Ecto neural progenitor cell (in vitro differentiated cells): ENCODE measurements around the gene CCDC188.

Source experiments
- DNase-seq: peaks from one replicate; pipeline ENCODE4 v3.0.0-alpha.2; 2018; ENCODE audit warnings: low spot score

Gene CCDC188

GRCh38 chr22:20184501-20185165 is 33.8 kb upstream of the CCDC188 start:
- no peak for DNase-seq

GRCh38 chr22:20183823-20184222 is 33.0 kb upstream of the CCDC188 start:
- DNase-seq: no peak

GRCh38 chr22:20183101-20183500 is 32.2 kb upstream of the CCDC188 start:
- DNase-seq: no peak

- no peak for DNase-seq
Measured at GRCh38 chr22:20182365-20182764, 31.5 kb upstream of the CCDC188 start.

- DNase-seq: no peak
Measured at GRCh38 chr22:20181884-20182236, 31.0 kb upstream of the CCDC188 start.

DNA sequence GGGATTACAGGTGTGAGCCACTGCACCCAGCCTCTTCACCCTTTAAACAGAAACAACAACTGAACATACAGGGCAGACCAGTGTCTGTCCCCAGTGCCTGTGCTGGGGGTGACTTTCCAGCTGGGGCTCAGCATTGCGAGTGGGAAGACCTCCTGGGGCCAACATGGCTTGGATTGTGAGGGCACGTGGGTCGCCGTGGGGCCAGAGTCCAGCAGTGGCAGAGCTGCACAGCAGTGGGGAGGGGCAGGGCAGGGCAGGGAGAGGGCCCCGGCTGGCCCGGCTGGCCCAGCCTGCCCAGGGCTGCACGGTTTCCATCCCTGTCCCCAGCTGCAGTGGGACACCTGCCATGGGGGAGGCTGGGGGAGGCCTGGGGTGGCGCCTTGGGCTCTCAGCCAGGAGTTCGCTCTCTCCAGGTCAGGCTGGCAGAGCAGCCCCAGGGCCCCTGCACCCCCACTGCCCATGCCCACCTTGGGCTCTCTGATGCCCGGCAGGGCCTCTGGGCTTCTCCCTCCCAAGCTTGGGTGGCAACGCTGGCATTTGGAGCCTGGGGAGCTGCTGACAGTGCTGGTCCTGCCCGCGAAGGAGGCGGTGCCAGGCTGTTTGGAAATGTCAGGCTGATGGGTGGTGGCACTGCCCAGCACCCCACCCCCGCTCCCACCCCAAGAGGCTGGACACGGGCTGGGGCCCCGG is 30.5 kb upstream of the CCDC188 start:
- DNase-seq: no peak

DNA sequence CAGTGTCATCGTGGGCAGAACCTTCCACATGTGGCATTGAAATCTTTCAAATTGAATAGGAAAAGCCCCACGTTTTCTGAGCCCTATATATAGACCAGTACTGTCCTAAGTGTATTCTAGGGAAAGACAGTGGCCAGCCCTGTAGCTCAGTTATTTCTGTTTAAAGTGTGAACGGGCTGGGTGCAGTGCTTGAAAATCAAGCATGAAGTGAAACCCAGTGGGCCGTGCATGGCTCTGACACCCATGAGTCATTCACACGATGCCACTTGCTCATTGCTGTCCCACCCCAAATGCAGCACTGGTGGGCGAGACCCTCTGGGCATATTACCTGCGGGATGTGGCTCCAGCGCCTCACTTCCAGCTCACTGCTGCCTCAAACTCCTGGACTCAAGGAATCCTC is 29.8 kb upstream of the CCDC188 start:
- no peak for DNase-seq

- no peak for DNase-seq
Measured at GRCh38 chr22:20180245-20180630, 29.4 kb upstream of the CCDC188 start.

- DNase-seq: no peak
Measured at GRCh38 chr22:20179455-20180244, 28.8 kb upstream of the CCDC188 start.

GRCh38 chr22:20178915-20179227 is 28.0 kb upstream of the CCDC188 start:
- no peak for DNase-seq

DNA sequence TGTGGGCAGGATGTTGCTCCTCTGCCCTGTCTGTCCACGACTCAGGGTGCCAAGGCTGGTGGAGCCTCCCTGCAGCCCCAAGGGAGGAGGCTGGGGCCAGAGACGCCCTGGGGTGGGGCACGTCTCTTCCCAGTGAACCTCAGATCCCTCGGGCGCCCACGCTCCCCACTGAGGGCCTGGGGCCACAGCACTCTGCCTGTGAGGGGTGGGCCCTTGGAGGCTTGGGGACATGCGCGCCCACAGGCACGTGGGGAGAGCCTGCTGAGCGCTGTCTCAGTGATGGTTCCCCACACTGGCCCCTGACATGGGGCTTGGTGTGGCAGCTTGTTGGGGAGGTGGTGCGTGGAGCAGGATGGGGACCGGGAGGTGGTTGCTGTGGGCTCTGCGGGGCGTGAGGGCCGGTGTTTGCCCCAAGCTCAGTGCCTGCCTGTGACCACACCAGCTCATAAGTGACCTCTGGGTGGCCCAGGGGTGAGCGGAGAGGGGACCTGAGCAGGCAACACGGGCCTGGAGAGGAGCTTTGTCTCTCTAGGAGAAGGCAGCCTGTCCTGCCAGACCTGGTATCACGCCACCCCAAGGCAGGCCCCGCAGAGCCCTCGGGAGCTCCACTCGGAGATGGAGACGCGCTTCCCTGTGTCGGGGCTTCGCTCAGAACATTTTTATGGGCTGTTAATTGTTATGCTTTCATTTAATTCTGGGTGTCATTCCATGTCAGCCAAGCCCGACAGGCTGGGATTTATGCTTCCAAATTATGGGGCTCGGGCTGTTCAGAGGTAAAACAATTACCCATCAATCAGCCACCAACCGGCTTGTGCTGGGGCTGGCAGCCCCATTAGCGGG is 27.4 kb upstream of the CCDC188 start:
- no peak for DNase-seq

DNA sequence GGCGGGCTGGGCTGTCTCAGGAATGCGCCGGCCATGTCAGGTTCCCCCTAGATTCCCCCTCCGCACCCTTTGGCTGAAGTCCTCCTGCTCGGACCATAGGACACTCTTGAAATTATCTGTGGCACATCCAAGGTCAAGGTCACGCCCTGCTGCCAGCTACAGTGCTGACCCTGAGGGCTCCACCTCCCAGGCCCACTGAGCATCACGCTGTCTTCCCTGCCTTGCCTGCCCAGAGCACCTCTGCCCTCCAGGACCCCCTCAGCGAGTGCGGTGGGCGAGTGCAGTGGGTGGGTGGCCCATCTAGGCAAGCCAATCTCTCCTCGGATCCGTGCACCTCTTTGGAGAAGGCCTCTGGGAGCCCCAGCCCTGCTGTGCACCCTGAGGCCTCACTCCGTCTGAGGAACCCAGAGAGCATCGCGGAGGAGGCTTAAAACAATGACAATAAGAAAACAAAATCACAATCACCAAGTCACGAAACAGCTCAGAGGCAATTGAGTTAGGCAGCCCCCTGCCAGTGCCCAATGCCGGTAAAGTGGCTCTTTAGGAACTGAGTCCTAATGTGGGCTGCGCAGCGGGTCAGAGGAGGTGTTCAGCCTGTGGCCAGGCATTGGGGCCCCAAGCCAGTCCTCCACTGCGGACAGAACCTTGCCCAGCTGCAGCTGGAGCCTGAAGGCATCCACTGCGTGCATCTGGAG is 26.5 kb upstream of the CCDC188 start:
- DNase-seq: no peak

GRCh38 chr22:20176421-20177085 is 25.7 kb upstream of the CCDC188 start:
- no peak for DNase-seq

GRCh38 chr22:20175597-20175900 is 24.7 kb upstream of the CCDC188 start:
- no peak for DNase-seq

DNA sequence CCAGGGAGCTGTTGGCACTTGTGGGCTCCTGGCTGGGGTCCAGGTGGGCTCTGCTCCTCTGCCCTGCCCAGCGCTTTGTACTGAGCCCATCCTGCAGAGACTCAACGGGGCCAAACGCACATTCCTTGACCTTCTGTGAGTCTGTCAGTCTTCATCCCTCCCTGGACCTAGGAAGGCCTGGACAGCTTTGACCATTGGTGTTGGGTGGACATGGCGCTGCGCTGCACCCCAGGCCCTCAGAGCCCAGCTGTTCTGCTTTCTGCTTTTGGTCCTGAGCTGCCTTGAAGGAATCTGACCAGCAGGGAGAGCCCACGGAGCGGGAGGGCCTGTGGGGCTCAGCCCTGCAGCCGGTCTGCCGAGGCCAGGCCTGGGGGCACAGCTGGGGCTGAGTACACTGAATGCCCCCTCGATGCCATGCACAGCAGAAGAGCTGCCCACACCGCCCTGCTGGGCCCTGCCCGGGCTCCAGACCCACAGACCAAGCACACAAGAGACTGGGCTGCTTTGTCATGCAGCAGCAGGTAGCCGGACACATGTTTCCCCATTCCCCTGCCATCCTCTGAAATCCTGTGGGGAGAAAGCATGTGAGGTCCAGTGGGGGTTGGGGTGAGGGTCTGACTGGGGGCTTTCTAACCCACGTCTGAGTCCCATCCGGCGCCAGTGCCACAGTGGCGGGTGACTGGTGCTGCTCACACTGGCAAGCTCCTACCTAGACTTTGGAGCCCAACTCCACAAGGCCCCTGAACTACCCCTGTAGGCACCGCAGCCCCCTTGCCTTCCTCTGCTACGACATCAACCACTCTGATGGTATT is 24.1 kb upstream of the CCDC188 start:
- no peak for DNase-seq

GRCh38 chr22:20173772-20174171 is 22.9 kb upstream of the CCDC188 start:
- no peak for DNase-seq

DNA sequence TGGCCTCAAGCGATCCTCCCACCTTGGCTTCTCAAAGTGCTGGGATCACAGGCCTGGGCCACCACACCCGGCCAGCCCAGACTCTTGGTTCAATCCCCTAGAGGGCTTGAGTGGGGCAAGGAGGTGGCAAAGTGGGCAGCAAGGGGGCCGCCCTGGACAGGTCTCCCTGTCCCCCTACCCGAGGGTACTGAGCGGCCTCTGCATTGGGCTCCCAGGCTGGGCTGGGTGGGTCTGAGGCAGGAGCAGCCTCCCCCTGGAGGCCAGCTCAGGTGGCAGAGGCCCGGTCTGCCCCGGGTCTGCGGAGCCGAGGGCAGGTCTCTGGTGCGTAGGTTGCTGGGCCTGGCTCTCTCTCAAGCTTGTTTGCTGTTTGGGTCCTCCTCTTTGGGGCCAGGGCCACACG is 22.4 kb upstream of the CCDC188 start:
- DNase-seq: no peak

- DNase-seq: no peak
Measured at GRCh38 chr22:20172141-20172613, 21.3 kb upstream of the CCDC188 start.

GRCh38 chr22:20171288-20172140 is 20.7 kb upstream of the CCDC188 start:
- DNase-seq: no peak

DNA sequence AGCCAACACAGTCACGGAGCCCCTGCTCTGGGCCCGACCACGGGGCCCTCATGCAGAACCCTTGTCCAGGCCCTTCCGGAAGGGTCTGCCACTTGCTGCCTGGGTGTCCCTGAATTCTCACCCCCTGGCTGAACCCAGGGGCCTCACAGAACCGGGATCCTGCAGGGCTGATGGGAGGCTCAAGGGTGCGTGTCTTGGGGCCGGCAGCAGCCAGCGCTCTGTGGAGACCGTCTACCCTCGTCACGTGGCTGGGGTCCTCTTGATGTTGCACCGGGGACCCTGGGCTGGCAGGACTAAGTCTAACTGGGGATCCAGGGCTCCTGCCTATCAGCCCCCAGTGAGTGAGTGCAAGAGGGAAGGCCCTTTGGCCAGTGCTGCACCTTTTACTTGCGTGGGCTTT is 19.3 kb upstream of the CCDC188 start:
- no peak for DNase-seq
